AG09309 (cell line): Measurements from ENCODE around the gene SLC35E1.
A peak's percentile ranks its signal among the peaks of the same experiment; 100 is the strongest.

ENCODE experiments used
- DNase-seq: peaks from one replicate; pipeline ENCODE4 v3.0.0-alpha.2; 2010; ENCODE audit warnings: low read depth
- H3K4me3 ChIP-seq: 2 replicates; pipeline ENCODE4 v1.5.1; 2011; ENCODE audit warnings: mild to moderate bottlenecking, low read depth, low read length, moderate library complexity; ENCODE audit not compliant: control insufficient read depth
- TF ChIP-seq, protein P1 (sequence below): IDR thresholded peaks from 2 replicates; pipeline ENCODE4 v1.5.1; 2011; ENCODE audit warnings: mild to moderate bottlenecking, low read depth, low read length, inconsistent platforms; ENCODE audit not compliant: insufficient read depth, control insufficient read depth; ENCODE audit errors: missing control alignments

SLC35E1 gene

DNA sequence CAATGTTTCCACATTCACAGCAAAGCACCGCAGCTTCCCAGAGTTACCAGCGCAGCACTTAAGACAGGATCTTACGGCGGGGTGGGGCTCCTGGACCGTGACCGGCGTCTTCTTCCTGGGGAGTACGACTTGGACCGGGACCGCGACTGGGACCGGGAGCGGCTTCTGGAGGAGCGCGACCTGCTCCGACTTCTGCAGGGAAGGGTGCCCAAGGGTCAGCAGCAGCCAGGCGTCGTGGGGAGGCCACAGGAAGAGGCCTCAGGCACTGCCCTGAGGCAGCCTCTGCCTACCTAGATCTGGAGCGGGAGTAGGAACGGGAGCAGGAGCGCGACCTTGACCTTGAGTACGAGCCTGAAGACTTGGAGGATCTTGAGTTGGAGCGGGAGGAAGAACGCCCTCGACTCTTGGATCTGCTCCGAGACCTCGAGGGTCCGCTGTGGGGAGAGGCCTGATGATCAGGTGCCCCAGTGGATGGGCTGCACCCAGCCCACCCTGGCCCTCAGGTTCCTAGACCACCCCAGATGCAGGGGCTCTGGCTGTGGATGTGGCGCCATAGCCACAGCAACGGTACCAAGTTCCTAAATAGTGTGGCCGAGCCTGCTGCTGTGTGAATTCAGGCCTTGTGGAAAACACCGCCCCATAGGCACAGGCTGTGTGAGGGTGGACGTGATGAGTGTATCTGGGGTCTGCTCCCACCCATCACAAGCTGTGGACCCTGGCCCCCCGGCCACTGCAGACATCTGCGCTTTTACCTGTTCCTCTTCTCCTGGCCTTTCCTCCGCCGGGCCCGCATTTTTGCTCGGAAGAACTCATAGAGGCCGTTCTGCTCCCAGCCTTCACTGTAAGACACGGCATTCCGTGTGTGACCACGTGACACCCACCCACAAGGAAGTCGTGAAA, 51.9 kb downstream of the SLC35E1 start:
- no peak overlapping the region for H3K4me3 ChIP-seq
- DNase-seq = no peak
- TF ChIP-seq, protein P1, sequence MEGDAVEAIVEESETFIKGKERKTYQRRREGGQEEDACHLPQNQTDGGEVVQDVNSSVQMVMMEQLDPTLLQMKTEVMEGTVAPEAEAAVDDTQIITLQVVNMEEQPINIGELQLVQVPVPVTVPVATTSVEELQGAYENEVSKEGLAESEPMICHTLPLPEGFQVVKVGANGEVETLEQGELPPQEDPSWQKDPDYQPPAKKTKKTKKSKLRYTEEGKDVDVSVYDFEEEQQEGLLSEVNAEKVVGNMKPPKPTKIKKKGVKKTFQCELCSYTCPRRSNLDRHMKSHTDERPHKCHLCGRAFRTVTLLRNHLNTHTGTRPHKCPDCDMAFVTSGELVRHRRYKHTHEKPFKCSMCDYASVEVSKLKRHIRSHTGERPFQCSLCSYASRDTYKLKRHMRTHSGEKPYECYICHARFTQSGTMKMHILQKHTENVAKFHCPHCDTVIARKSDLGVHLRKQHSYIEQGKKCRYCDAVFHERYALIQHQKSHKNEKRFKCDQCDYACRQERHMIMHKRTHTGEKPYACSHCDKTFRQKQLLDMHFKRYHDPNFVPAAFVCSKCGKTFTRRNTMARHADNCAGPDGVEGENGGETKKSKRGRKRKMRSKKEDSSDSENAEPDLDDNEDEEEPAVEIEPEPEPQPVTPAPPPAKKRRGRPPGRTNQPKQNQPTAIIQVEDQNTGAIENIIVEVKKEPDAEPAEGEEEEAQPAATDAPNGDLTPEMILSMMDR = no peak

DNA sequence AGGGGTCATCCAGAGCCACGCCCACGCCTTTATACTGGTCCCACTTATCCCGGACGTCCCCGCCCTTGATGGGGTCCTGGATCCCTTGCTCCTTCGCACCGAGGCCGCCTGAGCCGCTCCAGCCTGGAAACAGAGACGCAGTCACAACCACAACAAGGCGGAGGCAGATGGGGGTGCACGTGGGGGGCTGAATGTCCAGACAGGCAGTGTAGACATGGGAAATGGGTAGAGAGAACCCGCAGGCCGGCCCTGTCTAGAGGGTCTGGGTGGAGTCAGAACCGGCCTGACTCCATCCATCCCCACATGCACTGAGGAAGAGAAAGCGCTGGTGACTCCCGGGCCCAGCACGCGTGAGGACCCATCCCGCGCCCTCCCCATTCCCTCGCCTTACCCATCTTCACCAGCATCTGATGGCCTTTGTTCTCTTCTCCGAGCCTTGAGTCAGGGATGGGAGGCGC, 53.0 kb downstream of the SLC35E1 start:
- TF ChIP-seq, protein P1 = no peak
- no peak for DNase-seq
- H3K4me3 ChIP-seq = no peak overlapping the region

DNA sequence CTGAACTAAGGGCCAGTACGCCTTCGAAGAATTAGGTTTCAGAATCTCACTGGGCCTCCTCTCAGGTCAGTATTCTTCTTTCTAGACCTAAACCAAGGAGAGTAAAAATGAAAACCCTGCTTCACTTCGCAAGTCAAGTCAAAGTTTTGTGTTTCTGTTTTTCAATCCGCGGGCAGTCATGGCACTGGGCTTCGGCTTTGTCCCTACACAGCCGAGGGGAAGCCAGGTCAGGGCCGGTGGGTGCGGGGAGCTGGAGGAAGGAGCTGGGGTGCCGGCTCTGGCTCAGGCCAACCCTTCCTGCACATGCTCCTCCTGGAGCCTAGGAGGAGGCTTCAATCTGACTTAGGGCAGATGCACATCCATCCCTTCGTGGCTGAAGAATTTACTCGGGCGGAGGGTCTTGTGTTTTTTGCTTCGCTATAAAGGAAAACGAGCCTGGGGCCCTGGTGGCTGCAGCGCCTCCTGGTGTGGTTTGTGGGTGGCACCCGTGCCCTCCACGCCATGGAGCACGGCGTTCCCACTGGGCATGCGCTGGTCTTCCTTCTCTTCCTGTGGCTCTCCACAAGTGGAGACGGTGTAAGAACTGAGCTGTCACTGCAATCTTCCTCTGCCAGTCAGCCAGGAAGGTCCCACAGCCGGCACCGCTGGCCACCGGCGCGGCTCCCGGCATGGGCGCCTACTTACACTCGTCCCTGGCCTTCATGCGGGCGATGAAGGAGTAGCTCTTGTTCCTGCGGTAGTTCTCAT, 53.6 kb downstream of the SLC35E1 start:
- TF ChIP-seq, protein P1 = peak; percentile 31

DNA sequence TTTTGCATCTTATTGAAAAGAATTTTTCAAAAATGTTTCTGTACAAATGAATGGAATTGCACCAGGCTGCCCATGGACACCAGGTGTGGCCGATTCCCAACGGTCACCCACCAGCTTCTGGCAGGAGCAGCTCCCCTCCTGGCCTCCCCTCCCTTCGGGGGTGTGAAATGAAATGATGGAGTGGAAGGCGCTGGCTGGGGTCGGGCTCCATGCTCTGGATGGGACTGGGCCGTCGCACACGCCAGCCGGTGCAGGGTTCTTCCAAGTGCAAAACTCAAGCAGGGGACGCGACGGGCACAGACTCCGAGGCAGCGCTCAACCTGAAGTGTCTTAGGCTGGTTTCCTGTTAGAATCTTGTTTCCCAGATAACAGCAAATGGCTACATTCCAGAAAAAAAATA, 54.2 kb downstream of the SLC35E1 start:
- TF ChIP-seq, protein P1 = no peak
- no peak overlapping the region for H3K4me3 ChIP-seq
- DNase-seq = no peak

More for the DNA sequence above, 53.6 kb downstream of the SLC35E1 start:
- no peak for DNase-seq
- H3K4me3 ChIP-seq = no peak overlapping the region

DNA sequence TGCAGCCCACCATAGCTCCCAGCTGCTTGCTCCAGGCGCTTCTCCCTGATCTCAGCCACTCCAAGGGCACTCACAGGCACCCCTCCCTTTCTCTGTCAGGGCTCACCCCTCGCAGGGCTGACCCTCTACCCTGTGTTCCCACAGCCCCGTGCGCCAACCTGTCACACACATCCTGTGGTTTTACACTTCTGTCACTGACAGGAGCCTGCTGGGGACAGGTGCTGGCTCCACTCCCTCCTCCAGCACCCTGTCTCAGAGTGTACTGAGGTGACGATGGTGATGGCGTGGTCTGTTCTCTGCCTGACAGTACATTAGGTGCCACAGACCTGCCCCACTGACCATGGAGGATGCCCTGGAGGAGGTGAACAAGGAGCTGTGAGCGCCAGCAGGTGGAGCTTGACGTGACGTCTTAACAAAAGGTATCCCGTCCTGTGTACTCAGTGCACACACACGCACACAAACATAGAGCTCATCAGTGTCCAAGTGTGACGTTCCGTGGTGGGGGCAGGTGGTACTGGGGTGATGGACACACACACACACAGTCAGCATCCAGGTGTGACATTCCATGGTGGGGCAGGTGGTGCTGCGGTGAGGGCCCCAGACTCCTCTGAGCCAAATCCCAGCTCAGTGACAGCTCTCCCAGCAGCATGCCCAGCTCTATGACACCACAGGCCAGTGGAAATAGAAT, 55.1 kb downstream of the SLC35E1 start:
- no peak for DNase-seq
- TF ChIP-seq, protein P1 = no peak
- no peak overlapping the region for H3K4me3 ChIP-seq

DNA sequence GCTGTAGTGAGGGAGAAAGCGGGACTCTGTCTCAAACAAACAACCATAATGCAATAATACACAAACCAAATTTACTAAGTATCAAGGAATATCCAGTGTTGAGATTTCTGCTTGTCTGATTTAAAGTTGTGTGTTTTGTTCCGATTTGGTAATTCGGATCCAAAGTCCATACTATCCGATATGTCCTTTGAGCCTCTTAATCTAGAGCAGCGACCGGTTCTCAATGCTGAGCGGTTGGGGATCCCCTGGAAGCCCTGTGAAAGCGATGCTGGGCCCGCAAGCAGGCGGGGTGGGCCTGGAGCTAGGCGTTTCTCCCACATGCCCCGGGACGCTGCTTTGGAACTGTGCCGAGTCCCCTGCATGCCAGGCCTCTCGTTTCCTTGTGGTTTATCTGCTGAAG, 55.8 kb downstream of the SLC35E1 start:
- no peak for DNase-seq
- no peak overlapping the region for H3K4me3 ChIP-seq
- TF ChIP-seq, protein P1 = no peak
